Activated CD8-positive, alpha-beta memory T cell treated with anti-CD3 and anti-CD28 coated beads for 48 hours (primary cell): ENCODE measurements around the gene SGMS1.

ENCODE experiments used
- DNase-seq, 3 experiments: peaks; one replicate each; pipeline ENCODE4 v3.0.0-alpha.2; 2020; ENCODE audit warnings: low read depth in 2 of 3, low spot score in 2 of 3

SGMS1 gene

DNA sequence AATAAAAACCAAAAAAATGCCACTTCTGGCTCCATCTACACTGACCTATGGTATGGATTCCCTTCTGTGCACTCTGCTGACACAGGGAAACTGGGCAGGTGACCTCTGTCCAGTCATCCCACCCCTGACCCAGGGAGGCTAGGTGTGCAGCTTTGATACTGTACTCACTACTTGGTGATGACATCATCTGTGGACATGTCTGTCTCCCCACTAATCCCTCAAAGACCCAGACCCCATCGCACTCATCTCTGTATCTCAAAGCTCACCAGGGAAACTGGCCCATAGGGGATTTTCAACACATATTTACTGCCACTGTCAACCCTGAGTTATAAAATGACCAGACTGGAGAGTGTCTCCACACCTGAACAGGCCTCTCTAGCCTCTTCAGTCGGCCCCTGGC is 10.6 kb downstream of the SGMS1 start:
- DNase-seq = no peak

DNA sequence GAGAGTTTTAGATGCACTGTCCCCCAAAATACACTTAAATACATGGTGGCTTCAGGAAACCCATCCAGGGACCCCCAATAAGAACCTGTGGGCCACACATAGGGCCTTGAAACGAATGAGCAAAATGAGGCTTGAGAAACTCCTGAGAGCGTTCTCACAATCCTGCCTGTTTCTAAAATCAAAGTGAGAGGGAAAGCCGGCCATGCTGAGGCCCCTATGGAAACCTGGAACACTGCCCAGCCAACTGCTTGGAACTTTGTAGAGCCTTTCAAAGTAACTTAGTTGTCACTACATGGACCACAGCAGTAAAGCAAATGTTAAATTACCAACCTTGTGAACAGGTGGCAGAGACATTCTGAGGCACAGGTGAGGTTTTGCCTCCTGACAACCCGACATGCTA is 13.4 kb downstream of the SGMS1 start:
- DNase-seq = no peak

DNA sequence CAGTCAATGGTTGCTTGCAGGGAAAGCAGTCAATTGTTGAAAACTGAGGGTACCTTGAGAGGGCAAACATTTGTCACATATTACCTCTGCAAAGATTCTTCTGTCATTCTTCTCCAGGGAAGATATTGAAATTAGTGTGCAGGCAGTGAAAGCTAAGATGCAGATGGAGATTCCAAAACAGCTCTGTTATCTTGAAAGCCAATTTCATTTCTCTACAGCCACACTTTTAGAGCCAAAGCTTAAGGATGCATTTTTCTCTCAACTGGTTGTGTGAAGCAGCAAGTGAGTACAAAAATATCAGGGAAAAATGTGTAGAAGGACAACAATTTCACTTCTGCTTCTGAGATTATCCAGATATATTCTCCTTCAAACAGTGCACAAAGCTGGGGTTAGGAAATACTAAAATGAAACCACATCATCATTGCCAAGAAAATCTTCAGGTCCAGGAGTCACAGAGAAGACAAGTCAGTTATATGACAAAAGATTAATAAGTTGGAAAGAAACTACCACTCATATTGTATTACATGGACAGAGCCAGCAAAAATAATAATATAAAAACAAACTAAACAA is 16.3 kb downstream of the SGMS1 start:
- no peak for DNase-seq

DNA sequence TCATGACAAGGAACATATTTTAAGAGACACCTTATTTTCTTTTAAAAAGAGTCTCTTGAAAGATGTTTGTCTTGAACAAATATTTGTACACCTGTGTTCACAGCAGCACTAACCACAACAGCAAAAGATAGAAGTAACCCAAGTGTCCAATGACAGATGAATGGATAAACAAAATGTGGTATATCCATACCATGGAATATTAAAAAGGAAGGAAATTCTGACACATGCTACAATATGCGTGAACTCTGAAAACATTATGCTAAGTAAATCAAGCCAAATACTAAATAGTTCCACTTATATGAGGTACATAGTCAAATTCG is 17.8 kb downstream of the SGMS1 start:
- no peak for DNase-seq

DNA sequence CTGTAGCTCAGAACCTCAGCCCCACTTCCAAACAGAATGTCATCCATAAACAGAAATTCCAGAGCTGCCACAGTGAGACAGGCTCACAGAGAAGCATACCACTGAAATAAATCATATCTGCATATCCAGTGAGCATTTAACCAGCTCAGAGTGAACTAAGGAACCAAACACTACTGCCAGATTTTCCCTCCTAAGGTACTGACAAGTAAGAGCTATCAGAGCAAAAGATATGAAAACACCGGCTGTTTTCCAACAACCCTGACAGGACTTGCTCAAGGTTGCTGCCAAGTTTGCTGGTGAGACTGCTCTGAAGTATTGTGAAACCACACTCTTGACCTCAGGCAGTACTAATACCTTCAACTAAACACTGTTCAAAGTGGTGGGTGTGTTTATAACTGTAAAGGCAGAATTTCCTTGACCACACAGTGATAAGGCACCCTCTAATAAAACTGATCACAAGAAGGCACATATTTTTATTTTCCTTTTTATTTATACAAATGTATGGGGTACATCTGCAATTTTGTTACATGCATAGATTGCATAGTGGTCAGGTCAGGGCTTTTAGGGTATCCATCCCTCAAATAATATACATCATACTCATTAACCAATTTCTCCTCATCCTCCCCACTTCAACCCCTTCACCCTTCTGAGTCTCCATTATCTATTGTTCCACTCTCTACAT is 18.3 kb downstream of the SGMS1 start:
- DNase-seq = no peak

DNA sequence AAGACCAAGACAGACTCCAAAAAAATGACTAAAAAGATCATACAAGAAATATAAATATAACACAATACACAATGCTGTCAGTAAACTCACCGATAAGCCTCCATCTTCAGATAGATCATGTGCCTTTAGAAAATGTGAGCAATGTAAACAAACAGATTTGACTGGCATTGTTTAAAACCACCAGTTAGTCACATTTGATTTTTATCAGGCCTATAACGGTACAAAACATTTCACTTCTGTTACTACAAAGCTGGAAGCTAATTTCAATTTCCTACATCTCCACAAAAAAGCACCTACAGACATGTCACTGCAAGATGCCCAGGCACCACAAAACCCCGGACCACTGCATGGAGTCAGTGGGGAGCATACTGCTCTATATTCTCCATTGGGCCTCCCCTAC is 18.9 kb downstream of the SGMS1 start:
- DNase-seq = no peak

DNA sequence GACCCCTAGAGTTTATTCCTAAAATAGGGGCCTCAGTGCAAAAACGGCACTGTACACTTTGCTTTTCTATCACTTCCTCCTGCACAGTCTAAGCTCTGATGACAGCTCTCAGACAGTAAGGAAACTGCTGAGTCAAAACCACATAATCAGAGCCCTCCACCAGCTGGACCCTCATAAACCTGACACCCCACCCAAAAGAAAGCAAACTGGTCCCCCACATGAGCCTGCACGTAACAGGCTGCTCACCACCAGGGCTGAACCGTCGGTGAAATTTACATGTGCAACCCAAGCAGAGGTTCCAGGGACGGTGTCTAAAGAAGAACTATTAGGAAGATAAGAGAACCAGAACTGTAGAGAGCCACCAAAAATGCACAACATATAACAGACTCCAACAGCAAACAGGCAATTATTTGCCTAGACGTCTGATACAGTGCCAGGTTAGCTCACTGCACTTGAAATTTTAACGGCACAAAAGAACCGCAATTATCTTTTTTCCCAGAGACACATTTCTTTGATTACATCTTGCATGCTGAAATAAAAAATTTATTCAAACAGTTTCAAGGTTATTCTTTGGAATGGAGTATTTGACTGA is 19.6 kb downstream of the SGMS1 start:
- no peak for DNase-seq

DNA sequence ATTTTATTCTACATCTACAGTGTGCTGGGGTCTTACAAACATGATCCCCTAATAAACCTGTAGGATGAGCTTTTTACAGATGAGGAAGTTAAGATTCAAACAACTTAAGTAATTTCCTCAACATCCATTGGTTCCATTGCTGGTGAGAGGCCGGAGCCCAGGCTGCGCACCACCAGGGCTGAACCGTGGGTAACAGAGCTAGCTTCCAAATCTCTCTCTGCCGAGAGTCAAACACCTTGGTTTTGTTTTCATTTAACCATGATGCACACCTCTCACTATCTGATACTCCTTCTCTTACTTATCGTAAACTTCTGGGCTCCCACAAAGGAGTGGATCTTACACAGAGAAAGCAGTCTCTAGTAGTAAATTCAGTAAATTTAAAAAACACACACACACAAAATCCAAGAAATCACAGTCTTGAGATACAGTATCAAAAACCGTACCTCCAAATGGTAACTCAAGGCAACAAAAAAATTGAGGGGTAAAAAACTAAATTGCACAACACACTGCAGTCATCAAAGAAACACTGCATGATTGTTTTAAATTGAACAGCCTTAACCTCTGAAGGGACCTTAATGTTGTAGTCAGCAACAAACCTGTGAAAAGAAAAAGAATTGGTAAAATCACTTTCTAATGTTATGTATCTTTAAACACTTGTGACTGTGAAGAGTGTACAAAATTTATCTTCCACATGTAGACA is 20.5 kb downstream of the SGMS1 start:
- DNase-seq = no peak

DNA sequence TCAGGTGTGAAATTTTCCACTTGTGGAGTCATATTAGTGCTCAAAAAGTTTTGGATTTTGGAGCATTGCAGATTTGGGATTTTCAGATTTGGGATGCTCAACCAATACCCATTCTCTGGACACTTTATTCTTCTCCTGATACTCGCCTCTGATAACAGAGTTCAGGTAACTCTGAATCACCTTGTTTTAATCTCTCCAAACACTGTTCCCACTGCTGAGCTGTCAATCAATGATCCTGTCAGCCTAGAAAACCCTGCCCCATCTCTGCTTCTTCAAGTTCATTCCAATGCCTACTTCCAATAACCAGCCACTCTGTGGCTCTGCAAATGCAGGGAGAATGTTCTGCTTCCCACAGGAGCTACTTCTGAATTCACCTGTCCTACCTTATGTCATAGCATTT is 21.8 kb downstream of the SGMS1 start:
- no peak for DNase-seq

DNA sequence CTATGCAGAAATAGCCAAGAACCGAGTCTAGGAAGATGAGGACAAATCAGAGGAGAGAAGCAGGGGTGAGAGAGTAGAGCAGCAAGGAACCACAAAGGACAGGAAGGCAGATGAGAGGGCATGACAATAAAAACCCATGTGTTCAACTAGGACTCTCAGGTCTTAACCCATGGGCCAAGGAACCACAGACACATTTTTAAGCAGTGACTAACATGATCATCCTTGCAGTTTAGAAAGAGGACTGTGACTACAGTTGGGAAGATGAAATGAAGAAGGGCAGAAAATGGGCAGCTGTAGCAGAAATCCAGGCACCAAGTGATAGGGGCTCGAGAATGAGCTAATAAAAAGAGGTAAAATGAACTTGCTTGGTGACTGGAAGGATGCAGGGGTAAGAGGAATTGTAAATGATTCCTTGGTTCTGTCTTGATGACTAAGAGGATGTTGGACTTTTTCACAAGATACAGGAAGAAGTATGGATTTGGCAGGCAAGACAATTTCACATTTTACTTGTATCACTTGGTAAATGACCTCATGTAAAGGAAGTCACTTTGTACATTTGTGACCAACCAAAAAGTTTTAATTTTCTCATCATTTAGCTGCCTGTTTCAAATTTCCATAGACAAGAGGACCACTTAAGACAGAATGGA is 22.8 kb downstream of the SGMS1 start:
- no peak for DNase-seq

DNA sequence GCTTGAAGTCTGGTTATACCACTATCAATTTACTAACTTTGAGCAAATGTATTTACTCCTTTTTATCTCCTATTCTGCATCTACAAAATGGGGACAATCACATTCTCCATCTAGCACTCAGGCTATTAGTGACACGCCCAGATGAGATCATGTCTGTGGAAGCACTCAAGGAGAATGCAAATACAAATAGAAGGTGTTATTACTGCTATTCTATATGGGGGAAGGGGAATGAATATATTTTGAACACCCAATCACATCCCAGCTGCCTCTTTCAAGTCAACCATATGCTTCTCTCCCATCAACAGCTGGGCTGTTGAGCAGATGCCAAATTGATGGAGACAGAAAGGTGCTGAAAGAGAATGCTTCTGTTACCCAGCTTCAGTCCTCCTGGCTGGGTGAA is 23.5 kb downstream of the SGMS1 start:
- DNase-seq = no peak

DNA sequence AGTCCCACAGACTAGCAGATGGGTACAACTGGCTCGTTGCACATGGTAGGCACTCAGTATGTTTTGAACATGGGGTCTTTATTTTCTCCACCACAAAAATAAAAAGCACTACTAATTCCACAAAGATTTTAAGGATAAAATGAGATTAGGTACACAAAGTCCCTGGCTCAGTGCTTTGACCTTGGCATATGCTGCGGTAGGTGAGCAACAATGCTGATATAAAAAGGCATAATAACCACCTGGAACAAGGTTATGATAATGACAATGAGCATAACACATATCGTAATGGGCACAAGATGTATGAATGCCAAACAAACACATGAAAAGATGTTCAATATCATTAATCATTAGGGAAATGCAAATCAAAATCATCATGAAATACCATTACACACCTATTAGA is 26.9 kb downstream of the SGMS1 start:
- DNase-seq = no peak

DNA sequence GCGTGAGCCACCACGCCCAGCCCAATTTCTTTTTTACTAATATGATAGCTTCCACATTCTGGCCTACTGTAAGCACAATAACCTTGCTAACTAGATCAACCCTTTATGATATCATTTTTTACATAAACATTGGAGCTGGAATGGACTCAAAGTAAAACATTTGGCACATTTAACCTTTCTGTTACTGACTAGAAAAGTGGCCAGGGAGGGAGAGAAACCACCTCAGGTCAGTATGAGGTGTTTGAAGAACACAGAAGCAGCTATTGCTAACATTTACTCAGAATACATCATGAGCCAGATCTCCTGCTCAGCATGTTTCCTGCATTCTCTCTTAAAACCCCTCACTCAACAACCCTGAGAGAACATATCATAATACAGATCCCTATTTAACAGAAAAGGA is 27.3 kb downstream of the SGMS1 start:
- DNase-seq = no peak

DNA sequence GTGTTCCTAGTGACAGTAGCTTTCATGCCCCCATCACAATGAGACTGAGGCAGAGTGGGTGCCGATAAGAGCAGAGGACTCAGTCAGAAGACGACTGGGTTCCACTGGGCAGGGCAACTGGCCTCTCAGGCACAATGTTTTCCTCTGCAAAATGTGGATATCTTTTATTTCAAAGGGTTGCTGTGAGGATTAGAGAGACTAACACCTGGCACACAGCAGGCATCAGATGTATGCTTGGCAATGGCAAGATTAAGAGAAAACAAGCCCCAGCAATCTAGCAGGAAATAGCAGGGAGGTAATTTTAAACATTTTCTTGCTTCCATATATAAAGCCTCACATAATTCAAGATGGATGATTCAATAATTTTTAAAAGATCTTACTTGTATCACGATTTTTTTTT is 28.0 kb downstream of the SGMS1 start:
- no peak for DNase-seq

DNA sequence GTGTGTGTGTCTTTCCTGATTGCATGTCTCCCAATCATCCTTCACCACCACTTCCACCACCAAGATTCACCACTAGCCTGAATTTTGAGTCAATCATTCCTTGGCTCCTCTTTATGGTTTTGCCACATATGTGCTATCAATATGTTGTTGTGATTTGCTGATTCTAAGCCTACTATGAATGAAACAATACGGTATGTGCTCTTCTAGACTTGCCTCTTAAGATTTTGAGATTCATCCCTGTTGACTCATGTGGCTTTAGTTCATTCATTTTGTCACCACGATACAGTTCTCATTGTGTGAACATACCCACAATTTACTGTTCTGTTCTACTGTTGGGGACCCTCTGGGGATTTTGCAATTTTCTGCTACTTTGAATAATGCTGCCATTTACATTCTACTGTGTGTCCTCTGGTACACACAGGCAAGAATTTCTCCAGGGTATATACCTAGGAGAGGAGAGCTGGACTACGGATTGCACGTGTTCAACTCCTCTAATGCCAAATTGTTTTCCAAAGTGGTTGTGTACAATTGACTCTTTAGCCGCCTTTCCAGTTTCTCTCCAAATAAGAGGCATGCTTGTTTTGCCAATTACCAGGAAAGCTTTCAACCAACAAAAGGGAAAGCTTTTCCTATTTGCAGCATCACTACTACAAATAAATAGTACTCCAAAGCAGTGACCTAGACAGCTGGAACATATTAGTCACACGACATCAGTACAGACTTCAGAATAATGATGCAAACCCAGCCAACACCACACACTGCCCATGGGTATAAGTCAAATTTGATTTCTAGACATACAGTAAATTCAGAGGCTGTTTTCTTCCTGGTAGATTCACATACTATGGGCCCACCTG is 30.0 kb downstream of the SGMS1 start:
- DNase-seq = no peak

DNA sequence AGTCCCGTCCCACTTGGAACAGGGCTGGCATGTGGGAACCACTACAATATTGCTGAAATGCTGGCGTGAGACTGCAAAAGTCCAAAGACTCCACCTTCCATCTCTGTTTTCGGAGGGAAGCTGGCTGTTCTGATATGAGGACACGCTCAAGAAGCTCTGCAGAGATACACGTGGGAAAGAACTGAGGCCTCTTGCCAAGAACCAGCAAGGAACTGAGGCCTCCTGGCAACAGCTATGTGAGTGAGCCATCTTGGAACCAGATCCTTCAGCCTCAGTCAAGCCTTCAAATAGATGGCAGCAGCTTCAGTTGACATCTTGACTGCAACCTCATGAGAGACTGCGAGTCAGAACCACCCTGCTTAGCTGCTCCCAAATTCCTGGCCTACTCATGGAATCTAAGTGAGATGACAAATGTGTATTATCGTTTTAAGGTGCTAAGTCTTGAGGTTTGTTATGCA is 30.8 kb downstream of the SGMS1 start:
- DNase-seq = no peak

DNA sequence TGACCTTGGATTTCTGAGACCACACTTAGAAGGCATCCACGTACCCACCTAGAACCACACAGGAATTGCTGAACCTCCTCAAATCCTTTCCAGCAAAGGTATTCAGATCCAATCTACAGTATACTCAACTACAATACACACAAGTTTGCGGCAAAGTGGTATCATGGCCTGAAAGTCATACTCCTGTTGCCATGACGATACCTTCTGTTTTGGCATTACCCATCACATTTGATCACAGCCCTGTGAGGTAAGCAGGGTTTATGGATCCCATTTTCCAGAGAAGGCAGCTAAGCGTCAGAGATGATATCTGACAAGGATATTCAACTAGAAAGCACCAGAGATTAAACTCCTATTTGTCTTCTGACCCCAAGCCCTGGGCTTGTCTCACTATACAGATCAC is 32.8 kb downstream of the SGMS1 start:
- no peak for DNase-seq

DNA sequence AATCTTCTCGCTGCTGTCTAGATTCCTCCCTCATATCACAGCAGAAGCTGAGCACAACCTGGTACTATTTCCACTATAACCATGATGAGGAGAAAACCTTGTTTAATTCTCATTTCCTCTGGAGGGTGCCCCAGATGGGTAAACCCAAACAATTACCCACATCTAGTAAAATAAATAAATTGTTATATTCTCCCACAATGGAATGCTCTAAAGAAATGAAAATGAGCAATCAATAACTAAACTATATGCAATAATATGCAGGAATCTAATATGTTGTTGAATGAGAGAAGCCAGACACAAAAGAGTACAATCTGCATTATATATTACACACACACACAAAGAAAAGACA is 37.0 kb downstream of the SGMS1 start:
- DNase-seq = no peak

DNA sequence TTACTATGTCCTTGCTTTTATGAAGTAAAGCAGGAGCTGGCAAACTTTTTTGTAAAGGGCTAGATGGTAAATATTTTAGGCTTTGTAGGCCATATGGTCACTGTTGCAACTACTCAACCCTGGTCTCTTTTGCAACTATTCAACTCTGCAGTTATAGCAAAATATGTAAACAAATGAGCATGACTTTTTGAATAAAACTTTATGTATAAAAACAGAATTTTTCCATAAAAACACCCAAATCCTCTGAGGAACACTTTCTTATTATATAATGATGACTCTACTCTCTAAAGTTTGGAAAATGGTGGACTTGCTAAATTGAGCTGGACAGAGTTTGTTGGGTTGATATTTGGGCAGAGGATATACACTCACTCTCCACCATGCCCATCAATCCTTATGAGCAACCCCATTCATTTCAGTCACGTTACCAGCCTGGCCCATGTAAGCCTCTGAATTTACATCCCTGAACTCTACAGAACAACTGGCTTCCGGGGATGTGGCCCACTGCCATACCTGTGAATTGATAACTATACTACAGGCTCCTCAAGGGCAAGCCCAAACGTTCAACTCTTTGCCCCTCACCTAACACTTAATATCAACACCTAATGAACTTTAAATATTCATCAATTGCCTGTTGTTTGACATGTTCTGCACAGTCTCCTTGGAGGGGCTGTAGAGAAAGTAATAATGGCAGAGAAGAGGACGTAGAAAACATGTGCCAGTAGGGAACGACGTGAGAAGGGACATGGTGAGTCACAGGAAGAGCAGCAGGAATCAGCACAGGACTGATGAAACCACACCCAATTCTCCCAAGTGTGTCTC is 37.6 kb downstream of the SGMS1 start:
- DNase-seq = no peak
